HG03521 (cell line): ENCODE data around the gene ARHGEF2.
"Not testable (repeated sequence)": the region's sequence is repeated elsewhere in the genome, so short reads cannot be mapped to it uniquely, and the experiment has no call there.

Source experiments
- ATAC-seq: cut with Tn5 transposase; IDR thresholded peaks from one replicate; pipeline ENCODE4 v1.9.1; 2021; ENCODE audit warnings: mild to moderate bottlenecking, moderate library complexity; ENCODE audit not compliant: unreplicated experiment

ARHGEF2 gene

GRCh38 chr1:155993595-155993994 lies 15.2 kb upstream of the ARHGEF2 start:
- ATAC-seq: no peak

DNA sequence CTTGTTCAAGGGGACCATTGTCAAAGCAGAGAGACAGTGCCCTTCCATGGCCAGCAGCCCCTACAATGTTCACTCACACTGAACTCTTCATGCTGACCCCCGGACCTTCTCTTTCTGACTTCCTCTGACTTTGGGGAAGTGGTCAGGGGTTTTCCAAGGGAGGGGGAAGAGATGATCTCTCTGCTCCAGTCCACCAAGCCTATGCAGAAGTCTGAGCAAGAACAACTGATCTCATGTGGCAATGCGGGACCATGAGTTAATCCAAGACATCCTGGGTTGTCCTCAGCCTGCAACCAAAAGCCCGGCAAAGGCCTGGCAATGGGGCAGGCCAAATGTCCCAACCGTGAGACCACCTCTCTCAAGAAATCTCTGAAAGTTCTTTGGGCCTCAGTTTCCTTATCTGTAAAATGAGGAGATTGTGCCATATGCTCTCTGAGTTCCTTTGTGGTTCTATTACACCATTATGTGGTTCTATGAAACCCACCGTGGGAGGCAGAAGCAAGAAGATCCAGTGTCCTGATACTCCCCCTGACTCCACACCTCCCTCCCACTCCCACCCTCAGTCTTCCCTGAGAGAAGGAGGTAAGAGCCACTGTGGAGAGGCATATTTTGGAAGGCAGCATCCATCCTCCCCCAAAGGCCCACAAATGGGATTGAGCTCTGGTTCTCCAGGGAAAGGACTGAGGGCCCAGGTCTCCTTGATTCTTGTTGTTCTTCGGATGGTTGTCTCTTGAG lies 11.8 kb upstream of the ARHGEF2 start:
- no peak for ATAC-seq

- ATAC-seq: no peak
Measured at GRCh38 chr1:155989242-155990004, 11.1 kb upstream of the ARHGEF2 start.

- ATAC-seq: not testable (repeated sequence)
Measured at GRCh38 chr1:155984903-155985645, 6.7 kb upstream of the ARHGEF2 start.

DNA sequence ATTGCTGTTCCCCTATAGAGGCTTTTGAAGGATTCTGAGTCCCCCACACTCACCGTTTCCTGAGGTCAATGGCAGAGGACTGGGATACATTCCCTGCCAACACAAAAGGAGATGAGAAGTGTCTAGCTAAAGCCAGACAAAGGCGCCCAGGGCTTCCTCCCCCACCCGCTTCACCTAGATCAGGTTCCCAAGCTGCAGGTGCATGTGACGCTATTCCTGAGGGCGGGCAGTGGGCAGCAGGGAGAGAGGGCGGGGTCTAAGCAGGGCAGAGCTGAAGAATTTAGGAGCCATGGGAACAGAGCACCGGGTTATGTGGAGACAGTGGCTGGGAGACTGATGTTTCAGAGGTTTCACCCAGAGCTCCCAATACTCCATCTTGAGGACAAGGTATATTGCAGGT lies 6.0 kb upstream of the ARHGEF2 start:
- ATAC-seq: no peak

DNA sequence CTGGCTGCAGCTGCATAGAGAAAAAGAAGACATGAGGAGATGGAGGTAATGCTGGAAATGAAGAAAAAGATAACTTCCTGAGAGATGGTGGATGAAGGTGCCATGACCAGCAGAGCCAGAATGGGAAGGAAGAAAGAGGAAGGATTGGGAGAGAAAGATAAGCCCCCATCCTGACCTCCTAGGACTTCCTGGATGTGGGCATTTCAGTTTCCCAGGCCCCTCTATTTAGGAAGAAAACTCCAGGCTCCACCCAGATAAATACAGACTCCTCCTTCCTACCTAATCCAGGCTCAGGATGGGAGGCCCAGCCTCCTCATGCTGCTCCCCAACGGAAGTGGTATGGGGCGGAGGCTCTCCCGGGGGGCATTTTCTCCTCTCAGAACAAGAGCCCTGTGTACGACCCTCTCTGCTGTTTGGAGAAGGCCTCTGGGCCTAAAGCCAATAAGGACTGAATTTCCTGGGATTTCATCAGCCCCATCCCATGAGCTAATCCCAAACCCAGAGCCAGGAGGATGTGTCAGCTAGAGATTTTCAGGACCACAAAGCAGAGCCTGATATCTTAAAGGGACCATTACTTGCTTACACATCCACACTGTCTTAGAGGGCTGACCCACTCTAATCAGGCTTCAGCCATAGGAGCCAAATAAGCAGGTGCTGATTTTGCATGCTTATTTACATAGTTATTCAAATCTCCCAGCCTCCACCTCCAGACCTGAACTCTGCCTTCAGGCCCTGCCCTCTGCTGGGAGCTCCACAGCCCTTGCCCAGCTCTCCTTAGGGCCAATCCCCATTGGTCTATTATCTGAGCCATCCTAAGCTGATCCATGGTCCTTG lies 5.1 kb upstream of the ARHGEF2 start:
- ATAC-seq: no peak

GRCh38 chr1:155982106-155982505 lies 3.8 kb upstream of the ARHGEF2 start:
- no peak for ATAC-seq

GRCh38 chr1:155981266-155982088 lies 3.1 kb upstream of the ARHGEF2 start:
- no peak for ATAC-seq

- ATAC-seq: no peak
Measured at GRCh38 chr1:155979597-155980343, 1.4 kb upstream of the ARHGEF2 start.

DNA sequence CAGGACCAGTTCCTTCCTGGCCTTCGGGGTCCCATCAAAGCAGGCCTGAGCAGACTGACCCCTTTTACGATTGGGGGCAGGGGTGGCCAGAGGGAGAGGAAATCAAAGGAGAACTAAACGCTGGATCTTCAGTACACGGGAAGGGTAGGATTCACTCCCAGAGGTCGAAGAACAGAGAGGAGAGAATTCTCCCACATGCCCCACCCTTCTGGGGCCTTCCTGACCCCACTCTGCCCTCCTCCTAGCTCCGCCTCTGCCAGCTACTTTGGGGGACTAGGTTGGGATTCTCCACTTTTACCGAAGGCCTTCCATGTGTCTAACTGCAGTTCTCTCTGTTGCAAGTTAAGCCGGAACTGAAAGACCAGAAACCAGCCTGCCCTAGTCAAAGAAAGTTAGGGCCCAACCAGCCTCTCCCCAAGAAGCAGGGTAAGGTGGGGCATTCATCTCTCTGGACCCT lies 654 bp upstream of the ARHGEF2 start:
- no peak for ATAC-seq

DNA sequence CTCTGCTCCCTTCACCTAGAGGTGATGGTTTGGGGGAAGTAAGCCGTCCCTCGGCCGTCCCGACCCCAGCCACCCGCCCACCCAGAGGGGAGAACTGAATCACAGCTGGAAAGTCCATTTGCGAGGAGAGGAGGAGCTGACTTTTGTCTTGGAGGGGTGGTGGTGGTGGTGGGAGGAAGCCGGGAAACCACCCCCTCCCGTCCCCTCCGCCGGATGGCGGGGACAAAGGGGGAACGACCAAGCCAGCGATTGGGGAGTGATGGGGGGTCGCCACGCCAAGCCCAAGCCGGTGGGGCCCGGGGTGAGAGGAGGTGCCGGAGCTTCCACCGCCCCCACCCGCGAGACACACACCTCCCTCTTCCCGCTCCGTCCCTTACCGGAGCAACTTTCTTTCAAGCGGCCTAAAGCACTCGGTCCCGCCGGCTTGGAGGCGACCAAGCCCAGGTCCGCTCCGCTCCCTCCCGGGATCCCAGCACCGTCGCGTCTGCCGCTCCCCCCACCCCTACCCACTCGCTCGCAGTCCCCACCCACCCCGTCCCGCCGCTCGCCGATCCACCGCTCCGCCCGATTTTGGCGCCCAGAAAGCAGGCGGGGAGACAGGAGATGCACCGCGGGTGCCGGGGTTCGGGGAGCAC lies 540 bp downstream of the ARHGEF2 start:
- peak; percentile 1 for ATAC-seq

DNA sequence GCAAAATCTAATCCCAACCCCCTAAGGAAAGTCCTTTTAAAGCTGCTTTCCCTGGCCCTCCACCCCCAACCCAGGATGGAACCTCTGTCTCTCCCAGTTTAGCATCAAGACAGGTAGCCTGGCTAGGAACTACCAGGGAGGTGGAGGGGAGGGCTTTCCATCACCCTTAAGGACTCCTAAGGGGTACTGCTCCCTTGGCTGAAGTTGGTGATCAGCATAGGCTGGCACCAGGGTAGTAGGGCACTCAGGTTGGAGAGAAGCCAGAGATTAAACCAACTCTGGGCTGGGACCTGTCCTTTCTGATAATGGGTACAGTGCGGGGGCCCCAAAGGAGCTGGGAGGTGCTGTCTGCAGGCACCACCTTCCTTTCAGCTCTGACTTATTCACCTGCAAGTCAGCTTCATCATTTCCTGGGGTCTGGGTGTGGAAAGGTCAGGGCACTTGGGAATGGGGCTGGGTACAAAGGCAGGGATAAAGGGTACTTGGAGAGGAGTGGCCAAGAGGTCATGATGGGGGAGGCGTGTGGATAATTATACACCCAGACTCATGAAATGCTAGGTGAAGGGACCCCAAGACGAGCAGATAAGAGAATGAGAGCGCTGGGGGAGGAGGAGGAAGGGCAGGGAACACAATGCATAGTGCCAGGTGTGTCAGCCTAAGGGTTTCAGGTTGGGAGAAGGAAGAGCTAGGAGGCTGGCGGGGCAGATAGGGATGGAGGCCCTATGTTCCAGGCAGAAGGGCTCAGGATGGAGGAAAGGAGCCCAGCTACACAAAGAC lies 1.2 kb downstream of the ARHGEF2 start:
- no peak for ATAC-seq

GRCh38 chr1:155976062-155976912 lies 2.1 kb downstream of the ARHGEF2 start:
- ATAC-seq: no peak

- ATAC-seq: no peak
Measured at GRCh38 chr1:155975375-155976061, 2.8 kb downstream of the ARHGEF2 start.

DNA sequence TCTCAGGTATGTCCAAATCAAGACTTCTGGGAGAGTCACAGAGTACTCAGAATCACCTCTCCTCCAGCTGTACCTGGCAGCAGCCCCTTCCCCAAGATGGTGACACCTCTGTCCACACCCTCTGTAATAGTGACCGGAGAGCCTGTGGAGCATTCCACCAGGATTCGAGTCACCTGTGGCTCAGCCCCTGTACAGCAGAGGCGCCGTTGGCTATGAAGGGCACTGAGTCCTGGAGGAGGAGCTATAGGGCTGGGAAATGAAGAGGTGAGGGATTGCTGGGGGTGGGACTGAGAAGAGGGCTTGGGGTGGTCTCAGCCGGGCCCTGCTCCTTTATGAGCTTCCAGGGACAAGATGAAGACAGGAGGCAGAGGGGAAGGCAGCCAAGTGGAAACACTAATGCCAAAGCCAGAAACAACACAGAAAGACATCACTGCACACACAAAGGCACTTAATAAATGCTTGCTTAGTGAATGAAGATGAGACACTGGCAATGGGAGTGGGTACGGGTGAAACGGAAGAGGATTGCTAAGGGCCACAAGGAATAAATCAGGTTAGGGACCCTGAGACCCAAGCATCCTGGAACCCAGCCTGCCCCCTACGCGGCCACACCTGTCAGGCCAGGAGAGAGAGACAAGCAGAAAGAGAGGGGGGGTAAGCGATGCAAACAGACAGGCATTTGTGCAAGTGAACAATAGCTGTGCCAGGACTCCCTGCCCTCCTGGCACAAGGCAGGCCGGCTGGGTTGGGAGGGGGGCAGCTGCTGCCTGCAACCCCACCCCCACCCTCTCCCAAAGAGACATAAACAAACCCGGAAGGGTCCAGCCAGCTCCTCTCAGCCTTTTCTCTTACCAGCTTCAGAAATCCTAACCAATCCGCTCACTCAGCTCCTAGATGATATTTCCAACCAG lies 3.9 kb downstream of the ARHGEF2 start:
- no peak for ATAC-seq
